ENCODE data around the gene CX3CL1. TPM values are rescaled to one million over a fixed set of nuclear protein-coding genes. Genes with fewer than 3 reads are reported as not detected.

Gene CX3CL1
- total and polyA plus RNA-seq, 2 of the 13 experiments (the other 11 are each of a cell fraction or from before 2014, with no cell fraction given): 57.3 to 60.8 TPM

DNA sequence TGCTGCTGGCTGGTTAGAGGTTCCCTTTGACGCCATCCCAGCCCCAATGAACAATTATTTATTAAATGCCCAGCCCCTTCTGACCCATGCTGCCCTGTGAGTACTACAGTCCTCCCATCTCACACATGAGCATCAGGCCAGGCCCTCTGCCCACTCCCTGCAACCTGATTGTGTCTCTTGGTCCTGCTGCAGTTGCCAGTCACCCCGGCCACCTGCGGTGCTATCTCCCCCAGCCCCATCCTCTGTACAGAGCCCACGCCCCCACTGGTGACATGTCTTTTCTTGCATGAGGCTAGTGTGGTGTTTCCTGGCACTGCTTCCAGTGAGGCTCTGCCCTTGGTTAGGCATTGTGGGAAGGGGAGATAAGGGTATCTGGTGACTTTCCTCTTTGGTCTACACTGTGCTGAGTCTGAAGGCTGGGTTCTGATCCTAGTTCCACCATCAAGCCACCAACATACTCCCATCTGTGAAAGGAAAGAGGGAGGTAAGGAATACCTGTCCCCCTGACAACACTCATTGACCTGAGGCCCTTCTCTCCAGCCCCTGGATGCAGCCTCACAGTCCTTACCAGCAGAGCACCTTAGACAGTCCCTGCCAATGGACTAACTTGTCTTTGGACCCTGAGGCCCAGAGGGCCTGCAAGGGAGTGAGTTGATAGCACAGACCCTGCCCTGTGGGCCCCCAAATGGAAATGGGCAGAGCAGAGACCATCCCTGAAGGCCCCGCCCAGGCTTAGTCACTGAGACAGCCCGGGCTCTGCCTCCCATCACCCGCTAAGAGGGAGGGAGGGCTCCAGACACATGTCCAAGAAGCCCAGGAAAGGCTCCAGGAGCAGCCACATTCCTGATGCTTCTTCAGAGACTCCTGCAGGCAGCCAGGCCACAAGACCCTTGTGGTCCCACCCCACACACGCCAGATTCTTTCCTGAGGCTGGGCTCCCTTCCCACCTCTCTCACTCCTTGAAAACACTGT is 11.3 kb downstream of the CX3CL1 start (continued):
- 0 out of 2 replicates have a peak, but pooled peaks have one; percentile 5 for TF ChIP-seq SMAD1 (CRISPR knock-in tag; IDR thresholded peaks at IDR 0.05; ENCODE audit: borderline replicate concordance, low read depth)
- TF ChIP-seq RFX5 (IDR thresholded peaks at IDR 0.05; ENCODE audit: low read depth, low read length): no peak
- no peak for TF ChIP-seq KLF9 (CRISPR knock-in tag; IDR thresholded peaks at IDR 0.05; ENCODE audit: low read depth)
- no peak for TF ChIP-seq ZNF619 (CRISPR knock-in tag; IDR thresholded peaks at IDR 0.05)
- no peak for TF ChIP-seq KMT2B (CRISPR knock-in tag; IDR thresholded peaks at IDR 0.05)
- TF ChIP-seq, protein P1, sequence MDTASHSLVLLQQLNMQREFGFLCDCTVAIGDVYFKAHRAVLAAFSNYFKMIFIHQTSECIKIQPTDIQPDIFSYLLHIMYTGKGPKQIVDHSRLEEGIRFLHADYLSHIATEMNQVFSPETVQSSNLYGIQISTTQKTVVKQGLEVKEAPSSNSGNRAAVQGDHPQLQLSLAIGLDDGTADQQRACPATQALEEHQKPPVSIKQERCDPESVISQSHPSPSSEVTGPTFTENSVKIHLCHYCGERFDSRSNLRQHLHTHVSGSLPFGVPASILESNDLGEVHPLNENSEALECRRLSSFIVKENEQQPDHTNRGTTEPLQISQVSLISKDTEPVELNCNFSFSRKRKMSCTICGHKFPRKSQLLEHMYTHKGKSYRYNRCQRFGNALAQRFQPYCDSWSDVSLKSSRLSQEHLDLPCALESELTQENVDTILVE (CRISPR knock-in tag; IDR thresholded peaks at IDR 0.05): no peak
- TF ChIP-seq ZSCAN29 (CRISPR knock-in tag; conservative IDR thresholded peaks at IDR 0.05): peak; percentile 25; the same call in 1 of the 2 replicates
- no peak for TF ChIP-seq HNF1A (IDR thresholded peaks at IDR 0.05; ENCODE audit: low read depth)
- 0 out of 2 replicates have a peak, but pooled peaks have one; percentile 18 for TF ChIP-seq HNF1A (CRISPR knock-in tag; IDR thresholded peaks at IDR 0.05; ENCODE audit: borderline replicate concordance)
- no peak for TF ChIP-seq ZNF451 (CRISPR knock-in tag; IDR thresholded peaks at IDR 0.05)
- no peak for TF ChIP-seq ZNF850 (CRISPR knock-in tag; conservative IDR thresholded peaks at IDR 0.05)
- TF ChIP-seq NFKBIZ (CRISPR knock-in tag; IDR thresholded peaks at IDR 0.05): no peak
- TF ChIP-seq REXO4 (CRISPR knock-in tag; IDR thresholded peaks at IDR 0.05; ENCODE audit: borderline replicate concordance): no peak
- no peak for TF ChIP-seq SKIL (CRISPR knock-in tag; IDR thresholded peaks at IDR 0.05; ENCODE audit: borderline replicate concordance)
- no peak for TF ChIP-seq ZNF280D (CRISPR knock-in tag; IDR thresholded peaks at IDR 0.05)
- no peak for TF ChIP-seq ZNF782 (CRISPR knock-in tag; IDR thresholded peaks at IDR 0.05; ENCODE audit: borderline replicate concordance)
- TF ChIP-seq YY1 (IDR thresholded peaks at IDR 0.05; ENCODE audit: insufficient read depth, insufficient replicate concordance, low read depth, low read length): no peak
- no peak for TF ChIP-seq ATF7-NPFF (CRISPR knock-in tag; IDR thresholded peaks at IDR 0.05; ENCODE audit: low read depth)

Data from HepG2 (cell line).